H1 (cell line): ENCODE results near the gene ITGAV. TPM values are rescaled to one million over a fixed set of nuclear protein-coding genes. Genes with fewer than 3 reads are reported as not detected.

Experiments used
- CEBPB ChIP-seq: IDR thresholded peaks from 2 replicates; pipeline ENCODE4 v1.6.1; 2012; ENCODE audit warnings: low read depth, low read length
- CHD7 ChIP-seq: fragments of 300-600 bp; sonication (generic); IDR thresholded peaks from 2 replicates; pipeline ENCODE4 v1.7.1; 2012; ENCODE audit warnings: low read length, moderate library complexity, mild to moderate bottlenecking, inconsistent platforms; ENCODE audit not compliant: insufficient replicate concordance
- GABPA ChIP-seq: IDR thresholded peaks from 2 replicates; pipeline ENCODE4 v1.6.1; 2011; ENCODE audit warnings: mild to moderate bottlenecking, low read length, moderate library complexity, borderline replicate concordance; ENCODE audit not compliant: insufficient read depth
- MAFK ChIP-seq: IDR thresholded peaks from 2 replicates; pipeline ENCODE4 v1.6.1; 2012; ENCODE audit warnings: low read depth, mild to moderate bottlenecking, improper control_type of control experiment, low read length
- POLR2AphosphoS5 ChIP-seq: IDR thresholded peaks from 2 replicates; pipeline ENCODE4 v1.6.1; 2011; ENCODE audit warnings: low read depth, low read length
- SP4 ChIP-seq: IDR thresholded peaks from 2 replicates; pipeline ENCODE4 v1.6.1; 2012; ENCODE audit warnings: low read length, inconsistent platforms
- SUZ12 ChIP-seq: fragments of 200-600 bp; sonication (generic); IDR thresholded peaks from 2 replicates; pipeline ENCODE4 v1.6.1; 2012; ENCODE audit warnings: mild to moderate bottlenecking, inconsistent platforms, low read length, moderate library complexity, mixed read lengths
- polyA plus RNA-seq, 7 experiments: library from polyadenylated mRNA; depleted of rRNA in 3 of 7; stranded (reverse) in 5 of 7; unstranded in 2 of 7; fragments of >200 nt in 5 of 7; fragments of 200-250 nt in 2 of 7; gene quantifications; 1 replicate in 5 of 7; 2 replicates in 1 of 7; 4 replicates in 1 of 7; pipeline versions ENCODE4 v1.2.1 to v1.2.3, GENCODE V29; 2011 to 2013; ENCODE audit warnings: missing spikeins in 2 of 7, mixed read lengths in 2 of 7
- total RNA-seq: library from RNA; stranded (reverse); fragmentation: NEBNext Ultra II Directional; extraction: Animal tissue kit (Norgen Biotek cat#: 25700); gene quantifications from 2 replicates; pipeline ENCODE4 v1.2.1, GENCODE V29; 2021
- TF ChIP-seq, protein P1 (sequence below): IDR thresholded peaks from 2 replicates; pipeline ENCODE4 v1.6.1; 2012; ENCODE audit warnings: inconsistent platforms

ITGAV gene
- total and polyA plus RNA-seq, 2 of the 8 experiments (the other 6 are each of a cell fraction or from before 2014, with no cell fraction given): 11.7 to 42.4 TPM

DNA sequence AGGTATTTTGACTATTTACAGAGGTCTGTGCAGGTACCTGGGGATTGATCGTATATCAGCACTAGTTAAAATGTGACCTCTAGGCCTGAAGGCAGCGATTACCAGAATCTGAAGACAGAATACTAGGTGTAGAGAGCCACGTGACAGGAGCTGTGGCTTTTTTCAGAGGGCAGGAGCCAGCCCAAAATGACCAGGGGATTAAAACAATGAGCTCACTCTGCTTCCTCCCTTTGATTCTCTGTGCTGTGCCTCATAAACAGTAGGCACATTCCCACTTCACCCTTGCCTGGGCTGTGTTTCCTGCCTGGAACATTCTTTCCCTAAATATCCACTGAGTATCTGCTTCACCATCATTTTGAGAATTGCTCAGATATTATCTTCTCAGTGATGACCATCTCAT is 15.2 kb downstream of the ITGAV start (continued):
- TF ChIP-seq CHD7 (no peak), MAFK (no peak), CEBPB (no peak), GABPA (no peak), SUZ12 (no peak), POLR2AphosphoS5 (no peak), SP4 (no peak)
- TF ChIP-seq, protein P1, sequence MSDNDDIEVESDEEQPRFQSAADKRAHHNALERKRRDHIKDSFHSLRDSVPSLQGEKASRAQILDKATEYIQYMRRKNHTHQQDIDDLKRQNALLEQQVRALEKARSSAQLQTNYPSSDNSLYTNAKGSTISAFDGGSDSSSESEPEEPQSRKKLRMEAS: no peak
